IMR-90 (cell line): ENCODE measurements around the gene RFX3. TPM values are rescaled to one million over a fixed set of nuclear protein-coding genes. Genes with fewer than 3 reads are reported as not detected.

Source experiments
- ATAC-seq: fragments of 200-7000 bp; cut with Tn5 transposase; 2 replicates; pipeline ENCODE4 v1.9.1; 2020; ENCODE audit warnings: low read depth, mild to moderate bottlenecking, moderate library complexity
- BruUV-seq: library from RNA; stranded (reverse); fragments of 400-500 nt; replicated peaks from 2 replicates; lab custom pipeline; 2021; lab: Mats Ljungman, UMichigan
- CTCF ChIA-PET: fragments of 300-600 bp; formaldehyde crosslinking; extraction: SDS; loops from one replicate; lab custom pipeline; 2021; ENCODE audit warnings: antibody characterized with exemption; lab: Yijun Ruan, JAX
- POLR2A ChIA-PET: fragments of 300-600 bp; sonication (Branson Sonifier 250); formaldehyde crosslinking; loops from one replicate; lab custom pipeline; 2022; ENCODE audit warnings: antibody characterized with exemption; ENCODE audit not compliant: unreplicated experiment; lab: Charles Lee
- DNase-seq: peaks from one replicate; pipeline ENCODE4 v3.0.0; 2013
- H2AFZ ChIP-seq: replicated peaks from 2 replicates; pipeline ENCODE3; 2013; ENCODE audit warnings: low read length, mild to moderate bottlenecking; ENCODE audit not compliant: poor library complexity
- H2AK5ac ChIP-seq: 2 replicates; pipeline ENCODE4 v1.6.1; 2013; ENCODE audit warnings: low read depth, low read length, inconsistent platforms
- H2AK9ac ChIP-seq: replicated peaks from 2 replicates; pipeline ENCODE3; 2013; ENCODE audit warnings: mild to moderate bottlenecking, low read depth, low read length, moderate library complexity; ENCODE audit not compliant: poor library complexity
- H2BK120ac ChIP-seq: 2 replicates; pipeline ENCODE4 v1.6.1; 2013; ENCODE audit warnings: low read depth, low read length, inconsistent platforms
- H2BK15ac ChIP-seq: 3 replicates; pipeline ENCODE4 v1.6.1; 2013; ENCODE audit warnings: low read depth, low read length, inconsistent platforms
- H2BK20ac ChIP-seq: 2 replicates; pipeline ENCODE4 v1.6.1; 2013; ENCODE audit warnings: low read depth, mild to moderate bottlenecking, inconsistent platforms, low read length, moderate library complexity
- H2BK5ac ChIP-seq: 2 replicates; pipeline ENCODE4 v1.6.1; 2013; ENCODE audit warnings: mild to moderate bottlenecking, low read depth, low read length, inconsistent platforms; ENCODE audit not compliant: poor library complexity, severe bottlenecking
- H3K14ac ChIP-seq: replicated peaks from 2 replicates; pipeline ENCODE4 v1.6.1; 2013; ENCODE audit warnings: low read depth, low read length, inconsistent platforms
- H3K18ac ChIP-seq: 2 replicates; pipeline ENCODE4 v1.6.1; 2013; ENCODE audit warnings: low read depth, low read length, control low read depth
- H3K23ac ChIP-seq: 2 replicates; pipeline ENCODE4 v1.6.1; 2013; ENCODE audit warnings: low read depth, low read length, inconsistent platforms
- H3K27ac ChIP-seq: 2 replicates; pipeline ENCODE4 v1.5.1; 2013; ENCODE audit warnings: mild to moderate bottlenecking, control low read depth, low read length; ENCODE audit not compliant: insufficient read depth
- H3K27me3 ChIP-seq: 2 replicates; pipeline ENCODE4 v1.6.1; 2013; ENCODE audit warnings: low read length; ENCODE audit not compliant: control insufficient read depth, insufficient read depth
- H3K36me3 ChIP-seq: 2 replicates; pipeline ENCODE4 v1.6.1; 2013; ENCODE audit warnings: low read length, mixed read lengths; ENCODE audit not compliant: control insufficient read depth, insufficient read depth
- H3K4ac ChIP-seq: 2 replicates; pipeline ENCODE4 v1.6.1; 2013; ENCODE audit warnings: low read depth, low read length, inconsistent platforms
- H3K4me1 ChIP-seq: 2 replicates; pipeline ENCODE4 v1.6.1; 2013; ENCODE audit warnings: low read length, mixed read lengths; ENCODE audit not compliant: control insufficient read depth, insufficient read depth
- H3K4me2 ChIP-seq: 2 replicates; pipeline ENCODE4 v1.6.1; 2013; ENCODE audit warnings: low read depth, mild to moderate bottlenecking, control low read depth, low read length, moderate library complexity
- H3K4me3 ChIP-seq: 2 replicates; pipeline ENCODE4 v1.5.1; 2013; ENCODE audit warnings: low read depth, mild to moderate bottlenecking, control low read depth, low read length, moderate library complexity; ENCODE audit not compliant: insufficient read depth
- H3K56ac ChIP-seq: 2 replicates; pipeline ENCODE4 v1.6.1; 2013; ENCODE audit warnings: low read length, inconsistent platforms; ENCODE audit not compliant: insufficient read depth; ENCODE audit errors: extremely low read depth
- H3K79me1 ChIP-seq, 2 experiments: 2 replicates each; pipeline ENCODE4 v1.6.1; 2013; ENCODE audit warnings: low read length in 2 of 2, inconsistent platforms in 1 of 2, low read depth in 1 of 2
- H3K9ac ChIP-seq: 2 replicates; pipeline ENCODE4 v1.6.1; 2013; ENCODE audit warnings: low read depth, low read length, control low read depth
- H3K9me1 ChIP-seq: 2 replicates; pipeline ENCODE4 v1.6.1; 2013; ENCODE audit warnings: low read length, inconsistent platforms; ENCODE audit not compliant: insufficient read depth
- H3K9me3 ChIP-seq: 2 replicates; pipeline ENCODE4 v1.6.1; 2013; ENCODE audit warnings: low read length; ENCODE audit not compliant: control insufficient read depth, insufficient read depth
- H4K20me1 ChIP-seq: 2 replicates; pipeline ENCODE4 v1.6.1; 2013; ENCODE audit warnings: low read length, inconsistent platforms; ENCODE audit not compliant: insufficient read depth
- H4K5ac ChIP-seq: 2 replicates; pipeline ENCODE4 v1.6.1; 2013; ENCODE audit warnings: mild to moderate bottlenecking, low read depth, low read length, control low read depth
- H4K8ac ChIP-seq, 2 experiments: 2 replicates each; pipeline ENCODE4 v1.6.1; 2013; ENCODE audit warnings: low read depth in 2 of 2, low read length in 2 of 2, control low read depth in 1 of 2, inconsistent platforms in 1 of 2
- H4K91ac ChIP-seq: 2 replicates; pipeline ENCODE4 v1.6.1; 2013; ENCODE audit warnings: low read depth, low read length, inconsistent platforms; ENCODE audit not compliant: insufficient read depth
- BHLHE40 ChIP-seq: fragments of 150-350 bp; IDR thresholded peaks from 2 replicates; pipeline ENCODE4 v1.6.1; 2016; ENCODE audit warnings: mild to moderate bottlenecking, low read depth, low read length
- CEBPB ChIP-seq: IDR thresholded peaks from 2 replicates; pipeline ENCODE4 v1.6.1; 2012; ENCODE audit warnings: low read depth, low read length, improper control_type of control experiment
- CHD1 ChIP-seq: IDR thresholded peaks from 2 replicates; pipeline ENCODE4 v1.6.1; 2012; ENCODE audit warnings: low read depth, low read length, improper control_type of control experiment
- MAFK ChIP-seq: IDR thresholded peaks from 2 replicates; pipeline ENCODE4 v1.6.1; 2012; ENCODE audit warnings: low read depth, low read length, improper control_type of control experiment
- MXI1 ChIP-seq: IDR thresholded peaks from 2 replicates; pipeline ENCODE4 v1.6.1; 2012; ENCODE audit warnings: low read depth, mild to moderate bottlenecking, low read length, moderate library complexity, borderline replicate concordance
- RCOR1 ChIP-seq: IDR thresholded peaks from 2 replicates; pipeline ENCODE4 v1.6.1; 2012; ENCODE audit warnings: mild to moderate bottlenecking, low read length, improper control_type of control experiment; ENCODE audit not compliant: insufficient replicate concordance
- RFX5 ChIP-seq: IDR thresholded peaks from 2 replicates; pipeline ENCODE4 v1.8.0; 2012; ENCODE audit warnings: low read depth, mild to moderate bottlenecking, low read length, moderate library complexity
- dilution Hi-C: fragments of 300-500 bp; cut with HindIII; formaldehyde crosslinking; loops from one replicate; pipeline ENCODE4 v1.14.3; 2018; ENCODE audit warnings: low sequenced_read_pairs; ENCODE audit not compliant: unreplicated experiment
- in situ Hi-C: fragments of 300-500 bp; cut with MboI; formaldehyde crosslinking; loops from 3 replicates; pipeline ENCODE4 v1.14.3; 2019; ENCODE audit warnings: low sequenced_read_pairs, inconsistent platforms, mixed read lengths
- intact Hi-C: fragments of 100-400 bp; cut with micrococcal nuclease; formaldehyde crosslinking; loops from 2 replicates; pipeline ENCODE4 v1.10.0; 2022
- polyA plus RNA-seq, 3 experiments: library from polyadenylated mRNA; depleted of rRNA; stranded (reverse); fragments of >200 nt; gene quantifications; 2 replicates each; pipeline ENCODE4 v1.2.3, GENCODE V29; 2012; ENCODE audit warnings: low replicate concordance in 1 of 3
- total RNA-seq: library from RNA; depleted of rRNA; stranded (reverse); fragments of >200 nt; gene quantifications from 2 replicates; pipeline ENCODE4 v1.2.3, GENCODE V29; 2012
- TF ChIP-seq, protein P1 (sequence below): fragments of 150-350 bp; IDR thresholded peaks from 2 replicates; pipeline ENCODE4 v1.6.1; 2017; ENCODE audit warnings: mild to moderate bottlenecking, antibody characterized with exemption, low read length, low read depth
- TF ChIP-seq, protein P2 (sequence below): conservative IDR thresholded peaks from 2 replicates; pipeline ENCODE4 v1.5.1; 2012; ENCODE audit warnings: mild to moderate bottlenecking, low read depth, low read length, improper control_type of control experiment

The RFX3 gene
- total and polyA plus RNA-seq, 2 of the 4 experiments (the other 2 are of a cell fraction) = 1.7 to 2.7 TPM

GRCh38 chr9:3549225-3549624, 23.4 kb upstream of the RFX3 start:
- Histone ChIP-seq H3K56ac (no peak overlapping the region), H2AK5ac (no peak overlapping the region), H3K9ac (no peak overlapping the region), H3K4me2 (no peak overlapping the region), H3K4ac (no peak overlapping the region), H2AFZ (no peak overlapping the region), H3K79me1 (no peaks in the 10 kb centered on the region), H2AK9ac (no peak overlapping the region), H3K36me3 (no peaks in the 10 kb centered on the region), H4K8ac (no peak overlapping the region), H3K4me1 (no peaks in the 10 kb centered on the region), H3K27me3 (no peaks in the 10 kb centered on the region), H4K91ac (no peak overlapping the region), H4K5ac (no peak overlapping the region), H2BK15ac (no peak overlapping the region), H3K18ac (no peak overlapping the region), H3K14ac (no peak overlapping the region), H3K23ac (no peak overlapping the region), H3K4me3 (no peak overlapping the region), H2BK5ac (no peak overlapping the region), H3K27ac (no peak overlapping the region), H4K20me1 (no peaks in the 10 kb centered on the region), H2BK120ac (no peak overlapping the region), H3K9me3 (no peaks in the 10 kb centered on the region), H2BK20ac (no peak overlapping the region), H3K9me1 (no peaks in the 10 kb centered on the region)
- no peak for TF ChIP-seq MAFK
- TF ChIP-seq RCOR1 = no peak
- TF ChIP-seq CEBPB = no peak
- TF ChIP-seq, protein P1, sequence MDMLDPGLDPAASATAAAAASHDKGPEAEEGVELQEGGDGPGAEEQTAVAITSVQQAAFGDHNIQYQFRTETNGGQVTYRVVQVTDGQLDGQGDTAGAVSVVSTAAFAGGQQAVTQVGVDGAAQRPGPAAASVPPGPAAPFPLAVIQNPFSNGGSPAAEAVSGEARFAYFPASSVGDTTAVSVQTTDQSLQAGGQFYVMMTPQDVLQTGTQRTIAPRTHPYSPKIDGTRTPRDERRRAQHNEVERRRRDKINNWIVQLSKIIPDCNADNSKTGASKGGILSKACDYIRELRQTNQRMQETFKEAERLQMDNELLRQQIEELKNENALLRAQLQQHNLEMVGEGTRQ = no peak
- TF ChIP-seq CHD1 = no peak
- TF ChIP-seq, protein P2, sequence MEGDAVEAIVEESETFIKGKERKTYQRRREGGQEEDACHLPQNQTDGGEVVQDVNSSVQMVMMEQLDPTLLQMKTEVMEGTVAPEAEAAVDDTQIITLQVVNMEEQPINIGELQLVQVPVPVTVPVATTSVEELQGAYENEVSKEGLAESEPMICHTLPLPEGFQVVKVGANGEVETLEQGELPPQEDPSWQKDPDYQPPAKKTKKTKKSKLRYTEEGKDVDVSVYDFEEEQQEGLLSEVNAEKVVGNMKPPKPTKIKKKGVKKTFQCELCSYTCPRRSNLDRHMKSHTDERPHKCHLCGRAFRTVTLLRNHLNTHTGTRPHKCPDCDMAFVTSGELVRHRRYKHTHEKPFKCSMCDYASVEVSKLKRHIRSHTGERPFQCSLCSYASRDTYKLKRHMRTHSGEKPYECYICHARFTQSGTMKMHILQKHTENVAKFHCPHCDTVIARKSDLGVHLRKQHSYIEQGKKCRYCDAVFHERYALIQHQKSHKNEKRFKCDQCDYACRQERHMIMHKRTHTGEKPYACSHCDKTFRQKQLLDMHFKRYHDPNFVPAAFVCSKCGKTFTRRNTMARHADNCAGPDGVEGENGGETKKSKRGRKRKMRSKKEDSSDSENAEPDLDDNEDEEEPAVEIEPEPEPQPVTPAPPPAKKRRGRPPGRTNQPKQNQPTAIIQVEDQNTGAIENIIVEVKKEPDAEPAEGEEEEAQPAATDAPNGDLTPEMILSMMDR = no peak
- TF ChIP-seq BHLHE40 = no peak
- TF ChIP-seq RFX5 = no peak
- no peak for TF ChIP-seq MXI1
- no peak for ATAC-seq
- no peak for DNase-seq
- ChIA-PET POLR2A (no interaction called here), CTCF (no interaction called here)
- dilution Hi-C loops = no loop called here
- in situ Hi-C loops = loop anchor here (25.0 kb wide), 1 partner anchor 687 kb away; no protein-coding TSS in a partner anchor
- BruUV-seq = no TSS peak
- intact Hi-C loops = loop anchor here (10.0 kb wide), 1 partner anchor 56 kb away; no protein-coding TSS in a partner anchor
